Mesenchymal stem cell (in vitro differentiated cells and primary cell): ENCODE measurements around the gene RGS14.
"Not testable (repeated sequence)": the region's sequence is repeated elsewhere in the genome, so short reads cannot be mapped to it uniquely, and the experiment has no call there.

Experiments used
- DNase-seq: peaks from one replicate; pipeline ENCODE4 v3.0.0-alpha.2; 2013
- H2AFZ ChIP-seq: one replicate; pipeline ENCODE4 v1.6.1; 2013; ENCODE audit warnings: low read depth, mild to moderate bottlenecking, control low read depth, inconsistent platforms, low read length, moderate library complexity
- H2AK5ac ChIP-seq: 2 replicates; pipeline ENCODE4 v1.6.1; 2013; ENCODE audit warnings: low read length, moderate library complexity, mild to moderate bottlenecking, inconsistent platforms; ENCODE audit not compliant: severe bottlenecking
- H2BK120ac ChIP-seq: one replicate; pipeline ENCODE4 v1.6.1; 2013; ENCODE audit warnings: low read depth, mild to moderate bottlenecking, inconsistent platforms, low read length, moderate library complexity
- H2BK12ac ChIP-seq, 2 experiments: one replicate each; pipeline ENCODE4 v1.6.1; 2013; ENCODE audit warnings: inconsistent platforms in 2 of 2, low read length in 2 of 2, mild to moderate bottlenecking in 2 of 2, moderate library complexity in 2 of 2, control low read depth in 1 of 2
- H2BK15ac ChIP-seq: one replicate; pipeline ENCODE4 v1.6.1; 2013; ENCODE audit warnings: mild to moderate bottlenecking, low read depth, inconsistent platforms; ENCODE audit not compliant: poor library complexity, severe bottlenecking
- H2BK5ac ChIP-seq: 2 replicates; pipeline ENCODE4 v1.6.1; 2013; ENCODE audit warnings: low read depth, mild to moderate bottlenecking, low read length, control low read depth, inconsistent platforms; ENCODE audit not compliant: poor library complexity, severe bottlenecking
- H3K14ac ChIP-seq, 2 experiments: one replicate each; pipeline ENCODE4 v1.6.1; 2013; ENCODE audit warnings: inconsistent platforms in 2 of 2, low read length in 2 of 2, control low read depth in 1 of 2, mild to moderate bottlenecking in 1 of 2, moderate library complexity in 1 of 2
- H3K18ac ChIP-seq, 2 experiments: one replicate each; pipeline ENCODE4 v1.6.1; 2013; ENCODE audit warnings: inconsistent platforms in 2 of 2, low read length in 2 of 2, control low read depth in 1 of 2, low read depth in 1 of 2, mild to moderate bottlenecking in 1 of 2
- H3K23ac ChIP-seq, 2 experiments: one replicate each; pipeline ENCODE4 v1.6.1; 2013; ENCODE audit warnings: inconsistent platforms in 2 of 2, low read length in 2 of 2, mild to moderate bottlenecking in 2 of 2, moderate library complexity in 2 of 2, control low read depth in 1 of 2
- H3K27ac ChIP-seq: 2 replicates; pipeline ENCODE4 v1.5.1; 2013; ENCODE audit warnings: mild to moderate bottlenecking, moderate library complexity, low read length, control low read depth, inconsistent platforms; ENCODE audit not compliant: poor library complexity, severe bottlenecking
- H3K27me3 ChIP-seq, 2 experiments: 2 replicates each; pipeline versions ENCODE4 v1.6.1 to v1.7.0; 2013; ENCODE audit warnings: low read length in 2 of 2, mild to moderate bottlenecking in 2 of 2, moderate library complexity in 2 of 2, control low read depth in 1 of 2, inconsistent platforms in 1 of 2; ENCODE audit not compliant: control insufficient read depth in 1 of 2, insufficient read depth in 1 of 2
- H3K36me3 ChIP-seq, 2 experiments: 2 replicates each; pipeline versions ENCODE4 v1.6.1 to v1.7.0; 2013; ENCODE audit warnings: low read length in 2 of 2, control low read depth in 1 of 2, inconsistent platforms in 1 of 2, low read depth in 1 of 2, mild to moderate bottlenecking in 1 of 2; ENCODE audit not compliant: insufficient read depth in 2 of 2, control insufficient read depth in 1 of 2
- H3K4ac ChIP-seq, 2 experiments: one replicate each; pipeline ENCODE4 v1.6.1; 2013; ENCODE audit warnings: inconsistent platforms in 2 of 2, low read length in 2 of 2, mild to moderate bottlenecking in 2 of 2, moderate library complexity in 2 of 2, control low read depth in 1 of 2, low read depth in 1 of 2
- H3K4me1 ChIP-seq: 2 replicates; pipeline ENCODE4 v1.6.1; 2013; ENCODE audit warnings: low read depth, low read length, control low read depth; ENCODE audit not compliant: control insufficient read depth, insufficient read depth
- H3K4me2 ChIP-seq: 2 replicates; pipeline ENCODE4 v1.6.1; 2013; ENCODE audit warnings: low read length, mild to moderate bottlenecking, inconsistent platforms; ENCODE audit not compliant: poor library complexity, severe bottlenecking
- H3K4me3 ChIP-seq, 2 experiments: 2 replicates each; pipeline versions ENCODE4 v1.5.1 to v1.7.0; 2013; ENCODE audit warnings: low read length in 2 of 2, mild to moderate bottlenecking in 2 of 2, control low read depth in 1 of 2, low read depth in 1 of 2; ENCODE audit not compliant: insufficient read depth in 1 of 2
- H3K79me1 ChIP-seq: replicated peaks from 2 replicates; pipeline ENCODE4 v1.6.1; 2013; ENCODE audit warnings: mild to moderate bottlenecking, control low read depth, low read length, inconsistent platforms; ENCODE audit not compliant: poor library complexity, severe bottlenecking
- H3K9ac ChIP-seq: 2 replicates; pipeline ENCODE4 v1.7.0; 2013; ENCODE audit warnings: mild to moderate bottlenecking, low read length, moderate library complexity
- H3K9me3 ChIP-seq: 2 replicates; pipeline ENCODE4 v1.7.0; 2013; ENCODE audit warnings: mild to moderate bottlenecking, low read length; ENCODE audit not compliant: control insufficient read depth
- H4K8ac ChIP-seq: one replicate; pipeline ENCODE4 v1.6.1; 2013; ENCODE audit warnings: inconsistent platforms, mild to moderate bottlenecking, low read length, moderate library complexity
- H4K91ac ChIP-seq: one replicate; pipeline ENCODE4 v1.6.1; 2013; ENCODE audit warnings: mild to moderate bottlenecking, low read length, inconsistent platforms
- WGBS: methylation state at CpG from one replicate; pipeline ENCODE4 v1.1.7; 2013; ENCODE audit warnings: mixed read lengths; 5-methylcytosine and 5-hydroxymethylcytosine counted together

RGS14 gene

DNA sequence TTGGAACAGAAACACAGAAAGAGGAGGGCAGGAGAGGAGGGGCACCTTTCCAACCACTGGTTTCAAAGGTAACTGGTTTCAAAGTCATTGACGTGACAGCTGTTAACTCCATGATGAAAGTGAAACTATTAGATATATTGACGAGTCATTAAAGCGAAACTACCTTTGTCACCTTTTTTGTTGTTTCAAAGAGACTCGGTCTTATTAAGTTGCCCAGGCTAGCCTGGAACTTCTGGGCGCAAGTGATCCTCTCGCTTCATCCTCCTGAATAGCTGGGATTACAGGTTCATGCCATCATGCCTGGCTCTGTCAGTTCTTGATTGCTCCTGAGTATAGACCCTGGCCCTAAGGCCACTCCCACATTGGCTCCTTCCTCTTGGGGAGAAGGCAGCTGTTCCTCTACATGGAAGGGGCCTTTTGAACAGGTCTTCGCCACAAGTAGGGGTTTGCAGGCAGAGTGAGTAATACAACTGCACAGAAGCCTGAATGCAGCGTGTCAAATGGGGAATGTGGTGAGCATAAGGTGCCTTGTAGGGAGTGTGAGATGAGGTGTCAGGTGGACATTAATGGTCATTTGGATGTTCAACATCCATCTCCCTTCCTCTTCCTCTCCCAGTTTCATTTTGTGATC lies 55.0 kb downstream of the RGS14 start:
- H3K27ac ChIP-seq = no peak overlapping the region
- H4K91ac ChIP-seq = no peak overlapping the region
- WGBS = 92% methylated on average over 7 of the region's 8 CpGs
- H3K18ac ChIP-seq = no peak overlapping the region
- H3K27me3 ChIP-seq = peaks cover 0 to 42% of the 10 kb centered on the region in 2 experiments
- no peaks in the 10 kb centered on the region for H3K79me1 ChIP-seq
- no peak overlapping the region for H3K14ac ChIP-seq
- H3K9ac ChIP-seq = no peak overlapping the region
- H3K4ac ChIP-seq = no peak overlapping the region
- H3K4me3 ChIP-seq = no peak overlapping the region
- no peak overlapping the region for H2BK120ac ChIP-seq
- H3K4me2 ChIP-seq = no peak overlapping the region
- no peaks in the 10 kb centered on the region for H3K36me3 ChIP-seq
- no peak overlapping the region for H2BK15ac ChIP-seq
- no peaks in the 10 kb centered on the region for H3K4me1 ChIP-seq
- H4K8ac ChIP-seq = no peak overlapping the region
- H2AFZ ChIP-seq = no peak overlapping the region
- H2BK12ac ChIP-seq = no peak overlapping the region
- DNase-seq = no peak
- H2AK5ac ChIP-seq = no peak overlapping the region
- H3K9me3 ChIP-seq = no peaks in the 10 kb centered on the region
- no peak overlapping the region for H3K23ac ChIP-seq
- no peak overlapping the region for H2BK5ac ChIP-seq

DNA sequence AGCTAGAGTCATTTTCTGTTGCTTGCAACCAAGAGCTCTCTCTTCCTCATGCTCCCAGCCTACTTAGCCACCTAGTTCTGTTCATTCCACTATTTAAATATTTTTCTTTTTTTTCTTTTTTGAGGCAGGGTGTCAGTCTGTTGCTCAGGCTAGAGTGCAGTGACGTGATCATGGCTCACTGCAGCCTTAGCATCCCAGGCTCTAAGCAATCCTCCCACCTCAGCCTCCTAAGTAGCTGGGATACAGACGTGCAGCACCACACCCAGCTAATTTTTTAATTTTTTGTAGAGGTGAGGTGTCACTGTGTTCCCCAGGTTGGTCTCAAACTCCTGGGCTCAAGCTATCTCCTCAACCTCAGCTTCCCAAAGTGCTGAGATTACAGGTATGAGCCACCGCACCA lies 56.8 kb downstream of the RGS14 start:
- Histone ChIP-seq H3K9me3 (no peaks in the 10 kb centered on the region), H3K4me3 (no peak overlapping the region), H2BK5ac (no peak overlapping the region), H4K91ac (no peak overlapping the region), H2BK12ac (no peak overlapping the region), H3K4me2 (no peak overlapping the region), H3K27me3 (peaks cover 0 to 25% of the 10 kb centered on the region in 2 experiments), H2BK15ac (no peak overlapping the region), H2BK120ac (no peak overlapping the region), H3K79me1 (no peaks in the 10 kb centered on the region), H3K9ac (no peak overlapping the region), H3K14ac (no peak overlapping the region), H3K27ac (no peak overlapping the region), H3K4ac (no peak overlapping the region), H4K8ac (no peak overlapping the region), H3K18ac (no peak overlapping the region), H2AFZ (no peak overlapping the region), H3K4me1 (no peaks in the 10 kb centered on the region), H3K36me3 (no peaks in the 10 kb centered on the region), H3K23ac (no peak overlapping the region), H2AK5ac (no peak overlapping the region)
- 100% methylated on average over 1 of the region's 3 CpGs for WGBS
- DNase-seq = no peak

DNA sequence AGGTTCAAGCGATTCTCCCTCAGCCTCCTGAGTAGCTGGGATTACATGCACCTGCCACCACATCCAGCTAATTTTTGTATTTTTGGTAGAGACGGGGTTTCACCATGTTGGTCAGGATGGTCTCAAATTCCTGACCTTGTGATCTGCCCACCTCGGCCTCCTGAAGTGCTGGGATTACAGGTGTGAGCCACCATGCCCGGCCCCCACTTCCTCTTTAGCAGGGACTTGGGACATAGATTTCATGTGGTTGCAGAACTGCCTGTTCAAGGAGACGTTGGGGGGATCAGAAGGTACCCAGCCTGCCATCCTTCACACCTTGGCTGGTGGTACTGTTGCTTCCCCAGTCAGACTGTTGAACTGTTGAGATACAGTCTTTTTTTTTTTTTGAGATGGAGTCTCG lies 59.4 kb downstream of the RGS14 start:
- H3K9me3 ChIP-seq, H3K79me1 ChIP-seq, H3K18ac ChIP-seq, H3K9ac ChIP-seq, H3K4ac ChIP-seq, H2AK5ac ChIP-seq, H3K4me3 ChIP-seq, H2BK5ac ChIP-seq, H4K91ac ChIP-seq, H3K23ac ChIP-seq, H2BK12ac ChIP-seq, H2BK15ac ChIP-seq, H2AFZ ChIP-seq, H4K8ac ChIP-seq, H3K14ac ChIP-seq, H3K36me3 ChIP-seq, H3K4me1 ChIP-seq, H3K4me2 ChIP-seq, H3K27ac ChIP-seq, H2BK120ac ChIP-seq, DNase-seq: not testable (repeated sequence)
- WGBS = 94% methylated on average over 6 of the region's 6 CpGs
- peaks cover 0 to 18% of the 10 kb centered on the region in 2 experiments for H3K27me3 ChIP-seq

DNA sequence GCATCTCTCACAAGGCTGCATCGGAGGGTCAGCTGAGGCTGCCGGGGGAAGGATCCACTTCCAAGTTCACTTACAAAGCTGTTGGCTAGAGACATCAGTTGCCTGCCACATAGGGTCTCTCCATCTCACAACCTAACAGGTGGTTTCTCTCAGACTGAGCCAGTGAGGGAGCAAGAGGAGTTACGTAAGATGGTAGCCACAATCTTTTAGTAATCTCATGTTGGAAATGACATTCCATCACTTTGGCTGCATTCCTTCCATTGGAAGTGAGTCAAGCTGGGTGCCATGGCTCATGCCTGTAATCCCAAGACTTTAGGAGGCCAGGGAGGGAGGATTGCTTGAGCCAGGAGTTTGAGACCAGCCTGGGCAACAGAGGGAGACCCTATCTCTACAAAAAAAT lies 61.3 kb downstream of the RGS14 start:
- H3K14ac ChIP-seq = no peak overlapping the region
- H2BK12ac ChIP-seq = peak overlapping the region in 1 of 2 experiments; percentile 47
- no peaks in the 10 kb centered on the region for H3K9me3 ChIP-seq
- no peaks in the 10 kb centered on the region for H3K79me1 ChIP-seq
- H3K4ac ChIP-seq = no peak overlapping the region
- no peak overlapping the region for H2BK5ac ChIP-seq
- no peak overlapping the region for H3K23ac ChIP-seq
- H2AFZ ChIP-seq = no peak overlapping the region
- peak; percentile 79 for DNase-seq
- peaks cover 0 to 6% of the 10 kb centered on the region in 2 experiments for H3K27me3 ChIP-seq
- H2BK15ac ChIP-seq = no peak overlapping the region
- H2BK120ac ChIP-seq = no peak overlapping the region
- no peak overlapping the region for H3K18ac ChIP-seq
- H3K4me2 ChIP-seq = no peak overlapping the region
- H3K9ac ChIP-seq = no peak overlapping the region
- peak overlapping the region in 1 of 2 experiments; percentile 16 for H3K4me3 ChIP-seq
- H2AK5ac ChIP-seq = no peak overlapping the region
- H4K8ac ChIP-seq = no peak overlapping the region
- H4K91ac ChIP-seq = no peak overlapping the region
- peaks cover 2% of the 10 kb centered on the region for H3K4me1 ChIP-seq
- 91% methylated on average over 3 of the region's 3 CpGs for WGBS
- H3K27ac ChIP-seq = no peak overlapping the region
- H3K36me3 ChIP-seq = no peaks in the 10 kb centered on the region
